ENCODE data around the gene IQCE.

The IQCE gene

GRCh38 chr7:2643386-2644219 is 84.8 kb downstream of the IQCE start:
- no peak overlapping the region for H3K27ac ChIP-seq (ENCODE audit: insufficient read depth, low read depth, low read length, poor library complexity, severe bottlenecking)
- peaks cover 40% of the 10 kb centered on the region for H3K4me1 ChIP-seq (ENCODE audit: control insufficient read depth, insufficient read depth, low read length)
- H3K27me3 ChIP-seq (ENCODE audit: control insufficient read depth, insufficient read depth, low read length, poor library complexity, severe bottlenecking), result no peaks in the 10 kb centered on the region
- H3K9me3 ChIP-seq (ENCODE audit: control insufficient read depth, low read length), result no peaks in the 10 kb centered on the region
- H3K36me3 ChIP-seq (ENCODE audit: control insufficient read depth, insufficient read depth, low read length), result peaks cover 6% of the 10 kb centered on the region
- 92 to 93% methylated on average over 29 of the region's 29 CpGs for WGBS, 2 experiments
- H3K4me3 ChIP-seq (ENCODE audit: insufficient read depth, low read depth, low read length), result no peak overlapping the region

- Histone ChIP-seq H3K27ac (ENCODE audit: insufficient read depth, low read depth, low read length, poor library complexity, severe bottlenecking) (no peak overlapping the region), H3K27me3 (ENCODE audit: control insufficient read depth, insufficient read depth, low read length, poor library complexity, severe bottlenecking) (no peaks in the 10 kb centered on the region), H3K9me3 (ENCODE audit: control insufficient read depth, low read length) (no peaks in the 10 kb centered on the region), H3K4me3 (ENCODE audit: insufficient read depth, low read depth, low read length) (no peak overlapping the region), H3K4me1 (ENCODE audit: control insufficient read depth, insufficient read depth, low read length) (peaks cover 40% of the 10 kb centered on the region), H3K36me3 (ENCODE audit: control insufficient read depth, insufficient read depth, low read length) (peaks cover 6% of the 10 kb centered on the region)
- WGBS, 2 experiments, result 82 to 83% methylated on average over 6 of the region's 6 CpGs
Observed at GRCh38 chr7:2644220-2644561, 85.4 kb downstream of the IQCE start.

GRCh38 chr7:2644562-2645273 is 85.9 kb downstream of the IQCE start:
- no peaks in the 10 kb centered on the region for H3K27me3 ChIP-seq (ENCODE audit: control insufficient read depth, insufficient read depth, low read length, poor library complexity, severe bottlenecking)
- H3K27ac ChIP-seq (ENCODE audit: insufficient read depth, low read depth, low read length, poor library complexity, severe bottlenecking), result peak overlapping the region; percentile 55
- 79 to 88% methylated on average over 18 of the region's 18 CpGs for WGBS, 2 experiments
- no peaks in the 10 kb centered on the region for H3K9me3 ChIP-seq (ENCODE audit: control insufficient read depth, low read length)
- H3K4me1 ChIP-seq (ENCODE audit: control insufficient read depth, insufficient read depth, low read length), result peaks cover 40% of the 10 kb centered on the region
- peaks cover 6% of the 10 kb centered on the region for H3K36me3 ChIP-seq (ENCODE audit: control insufficient read depth, insufficient read depth, low read length)
- no peak overlapping the region for H3K4me3 ChIP-seq (ENCODE audit: insufficient read depth, low read depth, low read length)

GRCh38 chr7:2645274-2645868 is 86.6 kb downstream of the IQCE start:
- Histone ChIP-seq H3K9me3 (ENCODE audit: control insufficient read depth, low read length) (no peaks in the 10 kb centered on the region), H3K4me3 (ENCODE audit: insufficient read depth, low read depth, low read length) (no peak overlapping the region), H3K27ac (ENCODE audit: insufficient read depth, low read depth, low read length, poor library complexity, severe bottlenecking) (peak overlapping the region; percentile 55), H3K4me1 (ENCODE audit: control insufficient read depth, insufficient read depth, low read length) (peaks cover 39% of the 10 kb centered on the region), H3K36me3 (ENCODE audit: control insufficient read depth, insufficient read depth, low read length) (peaks cover 6% of the 10 kb centered on the region), H3K27me3 (ENCODE audit: control insufficient read depth, insufficient read depth, low read length, poor library complexity, severe bottlenecking) (no peaks in the 10 kb centered on the region)
- 74 to 79% methylated on average over 14 of the region's 14 CpGs for WGBS, 2 experiments

GRCh38 chr7:2646336-2646679 is 87.5 kb downstream of the IQCE start:
- Histone ChIP-seq H3K4me1 (ENCODE audit: control insufficient read depth, insufficient read depth, low read length) (peaks cover 29% of the 10 kb centered on the region), H3K27me3 (ENCODE audit: control insufficient read depth, insufficient read depth, low read length, poor library complexity, severe bottlenecking) (no peaks in the 10 kb centered on the region), H3K4me3 (ENCODE audit: insufficient read depth, low read depth, low read length) (no peak overlapping the region), H3K36me3 (ENCODE audit: control insufficient read depth, insufficient read depth, low read length) (peaks cover 6% of the 10 kb centered on the region), H3K27ac (ENCODE audit: insufficient read depth, low read depth, low read length, poor library complexity, severe bottlenecking) (no peak overlapping the region), H3K9me3 (ENCODE audit: control insufficient read depth, low read length) (no peaks in the 10 kb centered on the region)
- WGBS, 2 experiments, result 93 to 95% methylated on average over 10 of the region's 10 CpGs

- Histone ChIP-seq H3K4me3 (ENCODE audit: insufficient read depth, low read depth, low read length) (no peak overlapping the region), H3K4me1 (ENCODE audit: control insufficient read depth, insufficient read depth, low read length) (peaks cover 23% of the 10 kb centered on the region), H3K27ac (ENCODE audit: insufficient read depth, low read depth, low read length, poor library complexity, severe bottlenecking) (no peak overlapping the region), H3K9me3 (ENCODE audit: control insufficient read depth, low read length) (no peaks in the 10 kb centered on the region), H3K36me3 (ENCODE audit: control insufficient read depth, insufficient read depth, low read length) (peaks cover 6% of the 10 kb centered on the region), H3K27me3 (ENCODE audit: control insufficient read depth, insufficient read depth, low read length, poor library complexity, severe bottlenecking) (no peaks in the 10 kb centered on the region)
- 92 to 95% methylated on average over 73 of the region's 73 CpGs for WGBS, 2 experiments
Observed at GRCh38 chr7:2646680-2647571, 88.1 kb downstream of the IQCE start.

GRCh38 chr7:2647594-2648172 is 88.9 kb downstream of the IQCE start:
- peaks cover 6% of the 10 kb centered on the region for H3K36me3 ChIP-seq (ENCODE audit: control insufficient read depth, insufficient read depth, low read length)
- WGBS, 2 experiments, result 96 to 97% methylated on average over 15 of the region's 15 CpGs
- H3K27ac ChIP-seq (ENCODE audit: insufficient read depth, low read depth, low read length, poor library complexity, severe bottlenecking), result no peak overlapping the region
- no peaks in the 10 kb centered on the region for H3K9me3 ChIP-seq (ENCODE audit: control insufficient read depth, low read length)
- H3K4me3 ChIP-seq (ENCODE audit: insufficient read depth, low read depth, low read length), result no peak overlapping the region
- H3K4me1 ChIP-seq (ENCODE audit: control insufficient read depth, insufficient read depth, low read length), result peaks cover 20% of the 10 kb centered on the region
- H3K27me3 ChIP-seq (ENCODE audit: control insufficient read depth, insufficient read depth, low read length, poor library complexity, severe bottlenecking), result no peaks in the 10 kb centered on the region

- H3K4me3 ChIP-seq (ENCODE audit: insufficient read depth, low read depth, low read length), result no peak overlapping the region
- no peaks in the 10 kb centered on the region for H3K9me3 ChIP-seq (ENCODE audit: control insufficient read depth, low read length)
- H3K27ac ChIP-seq (ENCODE audit: insufficient read depth, low read depth, low read length, poor library complexity, severe bottlenecking), result no peak overlapping the region
- WGBS, 2 experiments, result 91% methylated on average over 18 of the region's 18 CpGs
- H3K36me3 ChIP-seq (ENCODE audit: control insufficient read depth, insufficient read depth, low read length), result peaks cover 6% of the 10 kb centered on the region
- peaks cover 13% of the 10 kb centered on the region for H3K4me1 ChIP-seq (ENCODE audit: control insufficient read depth, insufficient read depth, low read length)
- H3K27me3 ChIP-seq (ENCODE audit: control insufficient read depth, insufficient read depth, low read length, poor library complexity, severe bottlenecking), result no peaks in the 10 kb centered on the region
Observed at GRCh38 chr7:2649139-2649838, 90.5 kb downstream of the IQCE start.

- no peak overlapping the region for H3K4me3 ChIP-seq (ENCODE audit: insufficient read depth, low read depth, low read length)
- no peak overlapping the region for H3K27ac ChIP-seq (ENCODE audit: insufficient read depth, low read depth, low read length, poor library complexity, severe bottlenecking)
- no peaks in the 10 kb centered on the region for H3K27me3 ChIP-seq (ENCODE audit: control insufficient read depth, insufficient read depth, low read length, poor library complexity, severe bottlenecking)
- H3K9me3 ChIP-seq (ENCODE audit: control insufficient read depth, low read length), result no peaks in the 10 kb centered on the region
- peaks cover 6% of the 10 kb centered on the region for H3K36me3 ChIP-seq (ENCODE audit: control insufficient read depth, insufficient read depth, low read length)
- H3K4me1 ChIP-seq (ENCODE audit: control insufficient read depth, insufficient read depth, low read length), result peaks cover 6% of the 10 kb centered on the region
- 93 to 95% methylated on average over 11 of the region's 11 CpGs for WGBS, 2 experiments
Observed at GRCh38 chr7:2649991-2650390, 91.2 kb downstream of the IQCE start.

Data from ectodermal cell (in vitro differentiated cells).